KMS-11 (cell line): ENCODE results near the gene SLC48A1.

Experiments used
- H2AFZ ChIP-seq: fragments of 200-600 bp; sonication (generic); 2 replicates; pipeline ENCODE4 v1.6.1; 2016; ENCODE audit warnings: antibody characterized with exemption, mixed run types, low read depth
- H3K27ac ChIP-seq: fragments of 200-600 bp; sonication (generic); 2 replicates; pipeline ENCODE4 v1.6.1; 2016; ENCODE audit warnings: mild to moderate bottlenecking, mixed run types
- H3K27me3 ChIP-seq: fragments of 200-600 bp; sonication (generic); 2 replicates; pipeline ENCODE4 v1.6.1; 2017; ENCODE audit warnings: mild to moderate bottlenecking, low read depth, mixed run types, moderate library complexity; ENCODE audit not compliant: insufficient read depth
- H3K36me3 ChIP-seq: fragments of 200-600 bp; sonication (generic); 2 replicates; pipeline ENCODE4 v1.6.1; 2017; ENCODE audit warnings: mild to moderate bottlenecking, mixed run types; ENCODE audit not compliant: insufficient read depth
- H3K4me1 ChIP-seq: fragments of 200-600 bp; sonication (generic); 2 replicates; pipeline ENCODE4 v1.6.1; 2016; ENCODE audit warnings: mild to moderate bottlenecking, low read depth, mixed run types; ENCODE audit not compliant: poor library complexity, severe bottlenecking
- H3K4me2 ChIP-seq: fragments of 200-600 bp; sonication (generic); 2 replicates; pipeline ENCODE4 v1.7.0; 2016; ENCODE audit warnings: mild to moderate bottlenecking, mixed run types
- H3K4me3 ChIP-seq: fragments of 200-600 bp; sonication (generic); IDR thresholded peaks from 2 replicates; pipeline ENCODE4 v1.6.1; 2017; ENCODE audit warnings: low read depth, low read length, mixed read lengths; ENCODE audit not compliant: insufficient read depth
- H3K79me2 ChIP-seq: fragments of 200-600 bp; sonication (generic); 2 replicates; pipeline ENCODE4 v1.6.1; 2016; ENCODE audit warnings: low read depth, mixed run types; ENCODE audit not compliant: insufficient read depth
- H3K9ac ChIP-seq: fragments of 200-600 bp; sonication (generic); 2 replicates; pipeline ENCODE4 v1.6.1; 2016; ENCODE audit warnings: mild to moderate bottlenecking, mixed run types
- H4K20me1 ChIP-seq: fragments of 200-600 bp; sonication (generic); 2 replicates; pipeline ENCODE4 v1.6.1; 2016; ENCODE audit warnings: mild to moderate bottlenecking, mixed run types; ENCODE audit not compliant: insufficient read depth
- TF ChIP-seq, protein P1 (sequence below): fragments of 200-600 bp; sonication (generic); conservative IDR thresholded peaks from 2 replicates; pipeline ENCODE4 v1.6.1; 2017; ENCODE audit warnings: low read depth, mild to moderate bottlenecking, antibody characterized with exemption, low read length, moderate library complexity, mixed read lengths

SLC48A1 gene

DNA sequence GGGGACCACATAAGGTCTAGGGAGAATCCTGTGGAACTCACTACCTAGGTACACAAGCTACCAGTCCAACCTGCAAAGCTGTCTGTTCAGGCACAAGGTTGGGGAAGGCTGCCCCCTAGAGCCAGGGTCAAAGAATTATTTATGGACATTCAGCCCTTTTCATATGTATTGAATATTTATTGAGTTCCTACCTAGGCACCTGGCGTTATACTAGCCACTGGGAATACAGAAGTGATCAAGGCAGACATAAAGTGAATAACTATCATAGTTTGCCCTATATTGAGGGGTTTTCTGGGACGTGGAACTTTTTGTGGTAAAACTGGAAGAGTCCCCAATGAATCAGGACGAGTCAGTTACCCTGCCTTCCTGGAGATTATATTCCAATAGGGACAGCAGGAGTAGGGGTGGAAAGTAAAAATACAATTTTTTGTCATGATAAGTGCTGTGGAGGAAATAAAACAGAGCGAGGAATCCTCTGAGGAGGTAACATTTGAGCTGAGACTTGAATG lies 5.8 kb upstream of the SLC48A1 start:
- Histone ChIP-seq H3K9ac (no peak overlapping the region), H3K27me3 (no peaks in the 10 kb centered on the region), H3K36me3 (no peaks in the 10 kb centered on the region), H3K27ac (no peak overlapping the region), H2AFZ (no peak overlapping the region), H3K79me2 (no peaks in the 10 kb centered on the region), H3K4me1 (peaks cover 48% of the 10 kb centered on the region), H3K4me3 (no peak overlapping the region), H3K4me2 (peak overlapping the region; percentile 57; the same call in 1 of the 2 replicates), H4K20me1 (no peaks in the 10 kb centered on the region)
- TF ChIP-seq, protein P1, sequence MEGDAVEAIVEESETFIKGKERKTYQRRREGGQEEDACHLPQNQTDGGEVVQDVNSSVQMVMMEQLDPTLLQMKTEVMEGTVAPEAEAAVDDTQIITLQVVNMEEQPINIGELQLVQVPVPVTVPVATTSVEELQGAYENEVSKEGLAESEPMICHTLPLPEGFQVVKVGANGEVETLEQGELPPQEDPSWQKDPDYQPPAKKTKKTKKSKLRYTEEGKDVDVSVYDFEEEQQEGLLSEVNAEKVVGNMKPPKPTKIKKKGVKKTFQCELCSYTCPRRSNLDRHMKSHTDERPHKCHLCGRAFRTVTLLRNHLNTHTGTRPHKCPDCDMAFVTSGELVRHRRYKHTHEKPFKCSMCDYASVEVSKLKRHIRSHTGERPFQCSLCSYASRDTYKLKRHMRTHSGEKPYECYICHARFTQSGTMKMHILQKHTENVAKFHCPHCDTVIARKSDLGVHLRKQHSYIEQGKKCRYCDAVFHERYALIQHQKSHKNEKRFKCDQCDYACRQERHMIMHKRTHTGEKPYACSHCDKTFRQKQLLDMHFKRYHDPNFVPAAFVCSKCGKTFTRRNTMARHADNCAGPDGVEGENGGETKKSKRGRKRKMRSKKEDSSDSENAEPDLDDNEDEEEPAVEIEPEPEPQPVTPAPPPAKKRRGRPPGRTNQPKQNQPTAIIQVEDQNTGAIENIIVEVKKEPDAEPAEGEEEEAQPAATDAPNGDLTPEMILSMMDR, result peak; percentile 83

DNA sequence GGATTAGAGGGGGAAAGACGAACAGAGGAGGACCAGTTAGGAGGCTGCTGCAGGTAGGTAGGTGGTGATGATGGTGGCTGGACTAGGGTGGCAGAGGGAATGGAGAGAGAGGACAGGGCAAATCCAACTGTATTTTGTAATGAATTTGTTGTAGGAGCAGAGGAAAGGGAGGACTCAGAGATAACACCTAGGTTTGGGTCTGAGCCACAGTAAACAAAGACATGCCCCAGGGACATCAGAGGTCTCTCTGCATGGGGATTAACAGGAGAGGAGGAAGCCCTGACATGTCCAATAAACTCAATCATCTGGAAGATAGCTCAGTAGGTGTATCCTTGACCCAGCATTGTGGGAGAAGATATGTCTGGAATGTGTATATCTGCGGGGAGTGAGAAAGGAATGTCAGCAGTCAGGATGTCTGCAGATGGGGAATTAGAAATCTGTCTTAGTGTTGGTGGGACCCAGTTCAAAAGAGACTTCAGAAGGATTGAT lies 4.7 kb upstream of the SLC48A1 start:
- H3K27me3 ChIP-seq, result no peaks in the 10 kb centered on the region
- H4K20me1 ChIP-seq, result no peaks in the 10 kb centered on the region
- H2AFZ ChIP-seq, result no peak overlapping the region
- H3K79me2 ChIP-seq, result no peaks in the 10 kb centered on the region
- no peak overlapping the region for H3K27ac ChIP-seq
- H3K4me3 ChIP-seq, result no peak overlapping the region
- no peak overlapping the region for H3K4me2 ChIP-seq
- H3K9ac ChIP-seq, result no peak overlapping the region
- peaks cover 53% of the 10 kb centered on the region for H3K4me1 ChIP-seq
- TF ChIP-seq, protein P1, result no peak
- H3K36me3 ChIP-seq, result no peaks in the 10 kb centered on the region

DNA sequence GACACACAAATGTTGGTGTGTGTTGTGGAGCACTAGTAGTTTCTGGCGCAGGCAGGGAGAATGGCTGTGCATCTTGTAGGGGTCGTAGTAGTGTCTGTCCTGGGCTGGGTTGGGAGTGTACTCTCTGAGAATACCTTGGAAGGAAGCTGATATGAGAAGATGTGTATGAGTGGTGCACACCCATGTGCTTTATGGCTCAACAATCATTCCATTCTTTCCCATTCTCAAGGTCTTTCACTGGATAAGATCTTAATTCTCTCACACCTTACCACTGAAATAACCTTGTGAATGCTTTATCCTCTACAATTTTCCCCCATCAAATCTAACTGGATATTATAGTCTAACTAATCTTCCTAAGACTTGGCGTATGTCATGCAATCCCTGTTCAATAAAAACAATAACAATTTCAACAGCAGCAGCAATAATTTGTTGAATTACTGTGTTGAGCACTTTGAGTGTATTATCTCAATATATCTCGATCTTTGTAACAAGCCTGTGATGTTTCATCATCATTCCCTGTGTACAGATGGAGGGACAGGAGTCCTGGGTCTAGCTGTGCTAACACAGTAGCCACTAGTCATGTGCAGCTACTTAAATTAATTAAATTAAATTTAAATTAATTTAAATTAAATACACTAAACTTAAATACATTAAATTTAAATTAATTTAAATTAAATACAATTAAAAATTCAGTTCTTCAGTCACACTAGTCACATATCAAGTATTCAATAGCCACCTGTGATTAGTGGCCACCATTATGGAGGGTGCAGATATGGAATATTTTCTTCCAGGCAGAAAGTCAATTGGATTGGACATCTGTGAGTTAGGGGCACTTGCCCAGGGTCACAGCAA lies 3.6 kb upstream of the SLC48A1 start:
- no peak overlapping the region for H2AFZ ChIP-seq
- no peak overlapping the region for H3K4me3 ChIP-seq
- no peak overlapping the region for H3K4me2 ChIP-seq
- TF ChIP-seq, protein P1, result no peak
- no peaks in the 10 kb centered on the region for H3K36me3 ChIP-seq
- H4K20me1 ChIP-seq, result no peaks in the 10 kb centered on the region
- no peaks in the 10 kb centered on the region for H3K27me3 ChIP-seq
- H3K79me2 ChIP-seq, result 0 out of 2 replicates have a peak, but pooled peaks cover 6% of the 10 kb centered on the region
- H3K27ac ChIP-seq, result no peak overlapping the region
- peaks cover 61% of the 10 kb centered on the region for H3K4me1 ChIP-seq
- H3K9ac ChIP-seq, result no peak overlapping the region

DNA sequence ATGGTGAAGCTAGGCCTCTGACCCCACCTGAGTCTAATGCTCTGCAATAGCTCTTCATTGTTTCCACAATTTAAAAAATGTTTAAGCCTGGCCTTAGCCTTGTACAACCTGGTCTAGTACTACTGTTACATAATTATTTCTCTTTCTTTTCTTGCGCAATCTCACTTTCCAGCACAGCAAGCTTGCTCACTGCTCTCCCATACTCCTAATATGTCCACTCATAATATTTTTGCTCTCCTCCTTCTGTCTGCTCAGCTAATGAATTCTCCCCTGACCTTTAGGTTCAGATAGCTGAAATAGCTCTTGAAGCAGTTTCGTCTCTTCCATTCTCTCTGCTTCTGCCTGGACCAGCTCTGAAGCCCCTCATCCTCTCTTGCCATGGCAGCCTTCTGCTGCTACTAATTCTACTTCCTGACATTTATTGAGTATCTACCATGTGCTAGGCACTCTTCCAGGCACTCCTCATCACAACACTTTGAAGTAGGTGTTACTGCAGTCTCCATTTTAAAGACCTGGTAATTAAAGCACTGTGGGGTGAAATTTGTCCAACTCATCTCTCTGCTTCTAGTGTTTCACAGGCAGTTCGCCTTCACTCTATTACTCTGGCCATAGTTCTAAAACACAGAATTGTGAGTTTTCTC lies 2.8 kb upstream of the SLC48A1 start:
- Histone ChIP-seq H3K4me1 (peaks cover 64% of the 10 kb centered on the region), H3K4me3 (no peak overlapping the region), H3K36me3 (no peaks in the 10 kb centered on the region), H2AFZ (no peak overlapping the region), H3K27ac (no peak overlapping the region), H3K79me2 (peaks cover 6% of the 10 kb centered on the region; the same call in 1 of the 2 replicates), H4K20me1 (no peaks in the 10 kb centered on the region), H3K27me3 (no peaks in the 10 kb centered on the region), H3K4me2 (no peak overlapping the region; the same call in 1 of the 2 replicates), H3K9ac (no peak overlapping the region)
- TF ChIP-seq, protein P1, result no peak
